Thyroid gland (tissue), 4 donors: Measurements from ENCODE around the gene SOAT2. TPM values are rescaled to one million over a fixed set of nuclear protein-coding genes. Genes with fewer than 3 reads are reported as not detected.

Experiments used
- DNase-seq, 2 donors: peaks; one replicate each; pipeline ENCODE4 v3.0.0-alpha.2; 2019
- H3K27ac ChIP-seq, 3 donors: fragments of 200-600 bp; sonication (generic); 1 replicate in 2 of 3; 2 replicates in 1 of 3; pipeline ENCODE4 v1.5.1; 2016 to 2019; ENCODE audit warnings: mild to moderate bottlenecking in 1 of 3, moderate library complexity in 1 of 3
- H3K27me3 ChIP-seq: fragments of 200-600 bp; sonication (generic); one replicate; pipeline ENCODE4 v1.5.1; 2019
- H3K36me3 ChIP-seq, 2 donors: fragments of 200-600 bp; sonication (generic); one replicate each; pipeline ENCODE4 v1.5.1; 2016 to 2019
- H3K4me1 ChIP-seq, 2 donors: fragments of 200-600 bp; sonication (generic); one replicate each; pipeline ENCODE4 v1.5.1; 2017 to 2019
- H3K4me3 ChIP-seq, 3 donors: fragments of 200-600 bp; sonication (generic); replicated peaks in 1 of 3; 1 replicate in 2 of 3; 2 replicates in 1 of 3; pipeline ENCODE4 v1.5.1; 2016; ENCODE audit warnings: mild to moderate bottlenecking in 1 of 3
- H3K9me3 ChIP-seq: fragments of 200-600 bp; sonication (generic); one replicate; pipeline ENCODE4 v1.5.1; 2017
- POLR2A ChIP-seq, 2 donors: fragments of 450-650 bp; IDR thresholded peaks; one replicate each; pipeline ENCODE4 v1.6.1; 2017; ENCODE audit warnings: antibody characterized with exemption in 2 of 2, mild to moderate bottlenecking in 2 of 2, moderate library complexity in 1 of 2
- WGBS, 2 donors: methylation state at CpG; one replicate each; pipeline ENCODE4 v1.1.5; 2017; 5-methylcytosine and 5-hydroxymethylcytosine counted together
- intact Hi-C: fragments of 100-400 bp; cut with DNase I; formaldehyde crosslinking; loops from one replicate; pipeline ENCODE4 v1.15.1; 2023
- total RNA-seq, 4 donors: library from RNA; depleted of rRNA; stranded (reverse); fragments of >200 nt; gene quantifications; one replicate each; pipeline ENCODE4 v1.2.3, GENCODE V29; 2016
- TF ChIP-seq, protein P1 (sequence below), 6 experiments: fragments of 200-600 bp in 3 of 6; fragments of 450-650 bp in 3 of 6; sonication (generic) in 3 of 6; IDR thresholded peaks; one replicate each; pipeline ENCODE4 v1.5.1; 2016 to 2019; ENCODE audit warnings: antibody characterized with exemption in 6 of 6, mild to moderate bottlenecking in 2 of 6, inconsistent platforms in 1 of 6, moderate library complexity in 1 of 6

Gene SOAT2
- total RNA-seq, 4 donors from 2014 or later = 0.40 TPM; not detected in 3

DNA sequence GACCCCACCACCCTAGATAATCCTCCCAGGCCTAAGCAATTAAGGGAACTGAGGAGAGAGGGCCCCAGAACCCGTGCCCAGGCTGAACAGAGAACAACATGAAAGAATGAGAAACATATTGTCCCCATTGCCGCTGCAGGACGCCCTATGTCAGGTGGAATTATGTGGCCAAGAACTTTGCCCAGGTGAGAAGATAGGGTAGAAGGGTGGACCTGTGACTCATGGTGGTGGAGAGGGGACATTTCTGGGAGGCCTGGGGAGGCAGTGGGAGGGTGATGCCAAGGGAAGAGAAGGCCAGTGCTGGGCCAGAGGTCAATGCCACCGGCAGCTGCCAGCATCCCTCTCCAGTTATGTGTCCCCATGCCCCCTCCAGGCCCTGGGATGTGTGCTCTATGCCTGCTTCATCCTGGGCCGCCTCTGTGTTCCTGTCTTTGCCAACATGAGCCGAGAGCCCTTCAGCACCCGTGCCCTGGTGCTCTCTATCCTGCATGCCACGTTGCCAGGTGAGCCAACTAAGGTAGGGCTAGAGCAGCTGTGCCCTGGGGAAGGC is 15.5 kb downstream of the SOAT2 start:
- no peaks in the 10 kb centered on the region for H3K36me3 ChIP-seq
- peaks cover 0 to 6% of the 10 kb centered on the region in 2 donors for H3K4me1 ChIP-seq
- intact Hi-C loops = no loop called here
- no peak overlapping the region for H3K27ac ChIP-seq
- WGBS, 2 donors = 89 to 92% methylated on average over 8 of the region's 8 CpGs
- TF ChIP-seq, protein P1, sequence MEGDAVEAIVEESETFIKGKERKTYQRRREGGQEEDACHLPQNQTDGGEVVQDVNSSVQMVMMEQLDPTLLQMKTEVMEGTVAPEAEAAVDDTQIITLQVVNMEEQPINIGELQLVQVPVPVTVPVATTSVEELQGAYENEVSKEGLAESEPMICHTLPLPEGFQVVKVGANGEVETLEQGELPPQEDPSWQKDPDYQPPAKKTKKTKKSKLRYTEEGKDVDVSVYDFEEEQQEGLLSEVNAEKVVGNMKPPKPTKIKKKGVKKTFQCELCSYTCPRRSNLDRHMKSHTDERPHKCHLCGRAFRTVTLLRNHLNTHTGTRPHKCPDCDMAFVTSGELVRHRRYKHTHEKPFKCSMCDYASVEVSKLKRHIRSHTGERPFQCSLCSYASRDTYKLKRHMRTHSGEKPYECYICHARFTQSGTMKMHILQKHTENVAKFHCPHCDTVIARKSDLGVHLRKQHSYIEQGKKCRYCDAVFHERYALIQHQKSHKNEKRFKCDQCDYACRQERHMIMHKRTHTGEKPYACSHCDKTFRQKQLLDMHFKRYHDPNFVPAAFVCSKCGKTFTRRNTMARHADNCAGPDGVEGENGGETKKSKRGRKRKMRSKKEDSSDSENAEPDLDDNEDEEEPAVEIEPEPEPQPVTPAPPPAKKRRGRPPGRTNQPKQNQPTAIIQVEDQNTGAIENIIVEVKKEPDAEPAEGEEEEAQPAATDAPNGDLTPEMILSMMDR (IDR thresholded peaks at IDR 0.05) = no peak
- TF ChIP-seq POLR2A (IDR thresholded peaks at IDR 0.05) = no peak
- no peak overlapping the region for H3K4me3 ChIP-seq
- no peak for DNase-seq
- no peaks in the 10 kb centered on the region for H3K9me3 ChIP-seq
- no peaks in the 10 kb centered on the region for H3K27me3 ChIP-seq

GRCh38 chr12:53120685-53121525 is 17.6 kb downstream of the SOAT2 start:
- DNase-seq = no peak
- H3K4me3 ChIP-seq = no peak overlapping the region
- peaks cover 0 to 3% of the 10 kb centered on the region in 2 donors for H3K4me1 ChIP-seq
- no peak overlapping the region for H3K27ac ChIP-seq
- no peak for TF ChIP-seq POLR2A (IDR thresholded peaks at IDR 0.05)
- TF ChIP-seq, protein P1 (IDR thresholded peaks at IDR 0.05) = no peak
- intact Hi-C loops = no loop called here
- H3K36me3 ChIP-seq = no peaks in the 10 kb centered on the region
- no peaks in the 10 kb centered on the region for H3K27me3 ChIP-seq
- no peaks in the 10 kb centered on the region for H3K9me3 ChIP-seq
- 79 to 86% methylated on average over 12 of the region's 12 CpGs for WGBS, 2 donors

- intact Hi-C loops = no loop called here
- no peaks in the 10 kb centered on the region for H3K4me1 ChIP-seq
- H3K9me3 ChIP-seq = no peaks in the 10 kb centered on the region
- no peak overlapping the region for H3K4me3 ChIP-seq
- no peaks in the 10 kb centered on the region for H3K36me3 ChIP-seq
- DNase-seq = no peak
- TF ChIP-seq POLR2A (IDR thresholded peaks at IDR 0.05) = no peak
- TF ChIP-seq, protein P1 (IDR thresholded peaks at IDR 0.05) = no peak
- no peak overlapping the region for H3K27ac ChIP-seq
- H3K27me3 ChIP-seq = no peaks in the 10 kb centered on the region
- 90 to 91% methylated on average over 5 to 6 of the region's 10 CpGs for WGBS, 2 donors
Measured at GRCh38 chr12:53122961-53123468, 19.7 kb downstream of the SOAT2 start.

DNA sequence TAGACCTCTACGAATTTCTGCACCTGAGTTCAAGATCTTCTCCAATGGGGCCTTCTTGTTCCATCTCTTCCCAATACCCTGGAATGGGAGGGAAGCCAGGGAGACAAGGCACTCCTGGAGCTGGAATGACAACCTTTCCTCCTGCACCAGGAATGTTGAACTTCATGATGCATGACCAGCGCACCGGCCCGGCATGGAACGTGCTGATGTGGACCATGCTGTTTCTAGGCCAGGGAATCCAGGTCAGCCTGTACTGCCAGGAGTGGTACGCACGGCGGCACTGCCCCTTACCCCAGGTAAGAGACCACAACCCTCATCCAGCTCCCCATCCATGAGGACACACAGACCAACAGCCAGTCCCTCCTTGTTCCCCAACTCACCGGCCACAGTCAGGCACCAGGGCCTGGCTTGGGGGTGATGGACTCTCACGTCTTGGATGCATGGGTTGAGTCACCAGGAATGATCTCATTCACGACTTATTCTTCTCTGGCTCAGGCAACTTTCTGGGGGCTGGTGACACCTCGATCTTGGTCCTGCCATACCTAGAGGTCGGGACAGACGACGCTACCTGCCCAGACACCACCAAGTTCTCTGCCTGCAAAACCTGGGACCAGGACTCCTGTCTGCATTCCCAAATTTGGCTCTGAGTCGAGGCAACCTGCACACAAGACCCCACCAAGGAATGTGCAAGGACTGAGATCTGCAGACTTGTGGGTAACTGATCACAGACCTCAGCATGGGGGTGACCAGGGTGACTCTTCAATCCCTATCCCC is 20.5 kb downstream of the SOAT2 start:
- TF ChIP-seq POLR2A (IDR thresholded peaks at IDR 0.05) = no peak
- TF ChIP-seq, protein P1 (IDR thresholded peaks at IDR 0.05) = no peak
- Histone ChIP-seq H3K36me3 (no peaks in the 10 kb centered on the region), H3K9me3 (no peaks in the 10 kb centered on the region), H3K27me3 (no peaks in the 10 kb centered on the region), H3K4me1 (no peaks in the 10 kb centered on the region), H3K4me3 (no peak overlapping the region), H3K27ac (no peak overlapping the region)
- WGBS, 2 donors = 83 to 90% methylated on average over 8 to 16 of the region's 16 CpGs
- intact Hi-C loops = no loop called here
- DNase-seq = no peak
